Body of pancreas (tissue), 4 donors: ENCODE data around the gene FYTTD1.

Experiments
- CTCF ChIP-seq, 7 experiments: fragments of 450-650 bp in 4 of 7; fragments of 200-600 bp in 3 of 7; sonication (generic) in 3 of 7; IDR thresholded peaks; one replicate each; pipeline ENCODE4 v1.5.1; 2016 to 2019; ENCODE audit warnings: antibody characterized with exemption in 7 of 7
- POLR2A ChIP-seq, 3 donors: fragments of 450-650 bp; IDR thresholded peaks; one replicate each; pipeline ENCODE4 v1.6.1; 2016; ENCODE audit warnings: antibody characterized with exemption in 3 of 3, mild to moderate bottlenecking in 2 of 3

GRCh38 chr3:197706658-197707057, 43.0 kb upstream of the FYTTD1 start:
- no peak for TF ChIP-seq POLR2A (IDR thresholded peaks at IDR 0.05)
- TF ChIP-seq CTCF (IDR thresholded peaks at IDR 0.05), result no peak
